Lower leg skin (tissue), 3 donors: ENCODE results near the gene ASXL2.

Source experiments
- CTCF ChIP-seq, 3 donors: fragments of 450-650 bp; IDR thresholded peaks; one replicate each; pipeline ENCODE4 v1.5.1; 2016; ENCODE audit warnings: antibody characterized with exemption in 3 of 3, mild to moderate bottlenecking in 3 of 3, moderate library complexity in 2 of 3
- POLR2A ChIP-seq, 2 donors: fragments of 450-650 bp; IDR thresholded peaks; one replicate each; pipeline ENCODE4 v1.6.1; 2016 to 2017; ENCODE audit warnings: antibody characterized with exemption in 2 of 2, mild to moderate bottlenecking in 1 of 2, moderate library complexity in 1 of 2

- TF ChIP-seq CTCF (IDR thresholded peaks at IDR 0.05) (no peak), POLR2A (IDR thresholded peaks at IDR 0.05) (no peak)
Measured at GRCh38 chr2:25817006-25817405, 61.3 kb downstream of the ASXL2 start.
